ENCODE results near the gene NEFH. TPM values are rescaled to one million over a fixed set of nuclear protein-coding genes. Genes with fewer than 3 reads are reported as not detected.

Gene NEFH
- total RNA-seq, 1 experiment from 2014 or later: not detected

DNA sequence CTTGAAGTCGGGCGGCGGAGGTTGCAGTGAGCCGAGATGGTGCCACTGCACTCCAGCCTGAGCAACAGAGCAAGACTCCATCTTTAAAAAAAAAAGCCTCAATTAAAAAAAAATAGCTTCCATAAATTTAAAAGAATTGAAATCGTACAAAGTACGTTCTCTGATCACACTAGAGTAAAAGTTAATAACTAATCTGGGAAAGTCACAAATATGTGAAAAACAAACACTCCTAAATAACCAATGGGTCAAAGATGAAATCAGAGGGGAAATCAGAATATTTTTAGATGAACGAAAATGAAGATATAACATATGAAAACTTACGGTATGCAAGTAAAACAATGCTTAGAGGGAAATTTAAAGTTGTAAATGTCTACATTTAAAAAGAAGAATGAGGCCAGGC, 19.8 kb downstream of the NEFH start:
- intact Hi-C loops (cut with micrococcal nuclease): no loop called here
- Histone ChIP-seq H3K4me2 (ENCODE audit: low read length) (no peak overlapping the region), H2AFZ (ENCODE audit: low read depth, low read length, poor library complexity, severe bottlenecking) (no peak overlapping the region), H3K4me3 (replicated peaks in 1 of 2; ENCODE audit: low read depth in 1 of 2, low read length in 2 of 2) (no peak overlapping the region), H3K36me3 (ENCODE audit: control insufficient read depth in 1 of 2, insufficient read depth in 2 of 2, low read length in 2 of 2) (no peaks in the 10 kb centered on the region; a peak in 1 of 4 replicates), H3K9me2 (ENCODE audit: insufficient read depth) (no peaks in the 10 kb centered on the region), H3K4me1 (ENCODE audit: control insufficient read depth in 1 of 2, insufficient read depth in 2 of 2, low read length in 2 of 2) (peaks cover 2 to 5% of the 10 kb centered on the region in 2 experiments; a peak in 3 of 4 replicates), H3K27me3 (ENCODE audit: insufficient read depth, low read length) (no peaks in the 10 kb centered on the region), H3K79me2 (ENCODE audit: insufficient read depth, low read length) (no peaks in the 10 kb centered on the region), H4K20me1 (ENCODE audit: insufficient read depth) (no peaks in the 10 kb centered on the region), H3K9me3 (ENCODE audit: control insufficient read depth in 1 of 2, insufficient read depth in 1 of 2, low read depth in 1 of 2, low read length in 2 of 2) (peaks cover 0 to 3% of the 10 kb centered on the region in 2 experiments; a peak in 1 of 4 replicates), H3K27ac (ENCODE audit: low read depth, low read length) (no peak overlapping the region), H3K9ac (ENCODE audit: low read length) (no peak overlapping the region)
- ATAC-seq (no peak), DNase-seq (ENCODE audit: low read depth, low spot score) (no peak)
- RAD21 ChIA-PET (ENCODE audit: low non-redundant PET in 1 of 2, low total read pairs in 2 of 2, uncharacterized antibody in 2 of 2, unreplicated experiment in 2 of 2): no interaction called here
- TF ChIP-seq, protein P1, sequence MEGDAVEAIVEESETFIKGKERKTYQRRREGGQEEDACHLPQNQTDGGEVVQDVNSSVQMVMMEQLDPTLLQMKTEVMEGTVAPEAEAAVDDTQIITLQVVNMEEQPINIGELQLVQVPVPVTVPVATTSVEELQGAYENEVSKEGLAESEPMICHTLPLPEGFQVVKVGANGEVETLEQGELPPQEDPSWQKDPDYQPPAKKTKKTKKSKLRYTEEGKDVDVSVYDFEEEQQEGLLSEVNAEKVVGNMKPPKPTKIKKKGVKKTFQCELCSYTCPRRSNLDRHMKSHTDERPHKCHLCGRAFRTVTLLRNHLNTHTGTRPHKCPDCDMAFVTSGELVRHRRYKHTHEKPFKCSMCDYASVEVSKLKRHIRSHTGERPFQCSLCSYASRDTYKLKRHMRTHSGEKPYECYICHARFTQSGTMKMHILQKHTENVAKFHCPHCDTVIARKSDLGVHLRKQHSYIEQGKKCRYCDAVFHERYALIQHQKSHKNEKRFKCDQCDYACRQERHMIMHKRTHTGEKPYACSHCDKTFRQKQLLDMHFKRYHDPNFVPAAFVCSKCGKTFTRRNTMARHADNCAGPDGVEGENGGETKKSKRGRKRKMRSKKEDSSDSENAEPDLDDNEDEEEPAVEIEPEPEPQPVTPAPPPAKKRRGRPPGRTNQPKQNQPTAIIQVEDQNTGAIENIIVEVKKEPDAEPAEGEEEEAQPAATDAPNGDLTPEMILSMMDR (IDR thresholded peaks at IDR 0.05 in 2 of 3, conservative IDR thresholded peaks at IDR 0.05 in 1 of 3; ENCODE audit: borderline replicate concordance in 1 of 3, insufficient read depth in 1 of 3, low read depth in 2 of 3, low read length in 2 of 3): no peak
- TF ChIP-seq SIN3A (IDR thresholded peaks at IDR 0.05; ENCODE audit: low read depth) (no peak), RAD21 (IDR thresholded peaks at IDR 0.05; ENCODE audit: low read depth) (no peak), ZNF274 (IDR thresholded peaks at IDR 0.05; ENCODE audit: low read depth, low read length) (no peak), FOSL1 (IDR thresholded peaks at IDR 0.05; ENCODE audit: low read depth) (no peak), SRF (IDR thresholded peaks at IDR 0.05; ENCODE audit: low read depth) (no peak), EZH2phosphoT487 (IDR thresholded peaks at IDR 0.05; ENCODE audit: borderline replicate concordance) (no peak)
- TF ChIP-seq, protein P2, sequence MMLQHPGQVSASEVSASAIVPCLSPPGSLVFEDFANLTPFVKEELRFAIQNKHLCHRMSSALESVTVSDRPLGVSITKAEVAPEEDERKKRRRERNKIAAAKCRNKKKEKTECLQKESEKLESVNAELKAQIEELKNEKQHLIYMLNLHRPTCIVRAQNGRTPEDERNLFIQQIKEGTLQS (IDR thresholded peaks at IDR 0.05): no peak
- CTCF ChIA-PET: no interaction called here
- BruUV-seq (replicated peaks): no TSS peak
- POLR2A ChIA-PET: no interaction called here
